Endodermal cell (in vitro differentiated cells): ENCODE measurements around the gene TBL1XR1. TPM values are rescaled to one million over a fixed set of nuclear protein-coding genes. Genes with fewer than 3 reads are reported as not detected.

ENCODE experiments used
- DNase-seq: peaks from one replicate; pipeline ENCODE4 v3.0.0-alpha.2; 2017
- H3K27ac ChIP-seq: 2 replicates; pipeline ENCODE4 v1.5.1; 2013; ENCODE audit warnings: mild to moderate bottlenecking, low read depth, low read length, moderate library complexity
- H3K27me3 ChIP-seq: 2 replicates; pipeline ENCODE4 v1.6.1; 2013; ENCODE audit warnings: mild to moderate bottlenecking, low read length, moderate library complexity; ENCODE audit not compliant: insufficient read depth, control insufficient read depth, poor library complexity, severe bottlenecking
- H3K36me3 ChIP-seq: 2 replicates; pipeline ENCODE4 v1.7.0; 2013; ENCODE audit warnings: mild to moderate bottlenecking, low read length, moderate library complexity; ENCODE audit not compliant: control insufficient read depth, insufficient read depth
- H3K4me1 ChIP-seq: one replicate; pipeline ENCODE4 v1.7.0; 2013; ENCODE audit warnings: low read length; ENCODE audit not compliant: control insufficient read depth, insufficient read depth
- H3K4me3 ChIP-seq: 2 replicates; pipeline ENCODE4 v1.5.1; 2013; ENCODE audit warnings: mild to moderate bottlenecking, low read length, moderate library complexity
- H3K9ac ChIP-seq: 2 replicates; pipeline ENCODE4 v1.6.1; 2013; ENCODE audit warnings: mild to moderate bottlenecking, low read length, moderate library complexity; ENCODE audit not compliant: poor library complexity, severe bottlenecking; ENCODE audit errors: extremely low read depth
- H3K9me3 ChIP-seq: 2 replicates; pipeline ENCODE4 v1.6.1; 2013; ENCODE audit warnings: mild to moderate bottlenecking, low read length, moderate library complexity; ENCODE audit not compliant: control insufficient read depth
- H3K27ac Mint-ChIP-seq: 2 replicates; pipeline ENCODE4 v1.8.0; 2020; ENCODE audit warnings: mixed read lengths
- H3K27me3 Mint-ChIP-seq: 2 replicates; pipeline ENCODE4 v1.8.0; 2021; ENCODE audit warnings: mild to moderate bottlenecking, mixed read lengths; ENCODE audit not compliant: insufficient read depth
- H3K36me3 Mint-ChIP-seq: 2 replicates; pipeline ENCODE4 v1.8.0; 2020; ENCODE audit warnings: low read depth, mixed read lengths
- H3K4me1 Mint-ChIP-seq: 2 replicates; pipeline ENCODE4 v1.8.0; 2020; ENCODE audit warnings: mixed read lengths
- H3K4me3 Mint-ChIP-seq: 2 replicates; pipeline ENCODE4 v1.8.0; 2020; ENCODE audit warnings: mild to moderate bottlenecking, moderate library complexity, mixed read lengths
- H3K9me3 Mint-ChIP-seq: 2 replicates; pipeline ENCODE4 v1.8.0; 2020; ENCODE audit warnings: mild to moderate bottlenecking, mixed read lengths
- CTCF ChIP-seq: fragments of 200-600 bp; sonication (generic); conservative IDR thresholded peaks from 2 replicates; pipeline ENCODE4 v1.5.0; 2021; ENCODE audit warnings: antibody characterized with exemption, mild to moderate bottlenecking
- WGBS, 2 experiments: methylation state at CpG; one replicate each; pipeline versions ENCODE4 v1.1.5 to v1.1.7; 2013; ENCODE audit warnings: missing lambda C conversion rate in 2 of 2, mixed read lengths in 1 of 2; ENCODE audit not compliant: insufficient coverage in 1 of 2, insufficient read length in 1 of 2; 5-methylcytosine and 5-hydroxymethylcytosine counted together
- total RNA-seq, 2 donors: library from RNA; stranded (reverse); fragmentation: NEBNext Ultra II Directional in 1 of 2; extraction: Animal tissue kit (Norgen Biotek cat#: 25700) in 1 of 2; gene quantifications; 2 replicates in 1 of 2; 3 replicates in 1 of 2; pipeline ENCODE4 v1.2.1, GENCODE V29; 2021

Gene TBL1XR1
- total RNA-seq, 2 donors from 2014 or later: 235 to 273 TPM

GRCh38 chr3:177089901-177090300 lies 107.4 kb downstream of the TBL1XR1 start:
- no peak overlapping the region for H3K9ac ChIP-seq
- Mint-ChIP-seq H3K27ac (peak overlapping the region; percentile 69), H3K36me3 (peaks cover 53% of the 10 kb centered on the region), H3K4me1 (peaks cover 43% of the 10 kb centered on the region), H3K9me3 (peaks cover 23% of the 10 kb centered on the region), H3K27me3 (no peaks in the 10 kb centered on the region), H3K4me3 (no peak overlapping the region)
- DNase-seq: no peak
- no peak overlapping the region for H3K27ac ChIP-seq
- peaks cover 70% of the 10 kb centered on the region for H3K36me3 ChIP-seq
- H3K4me3 ChIP-seq: no peak overlapping the region
- no CpG with 5 or more reads among the region's 1 CpG for WGBS, 2 experiments
- H3K27me3 ChIP-seq: no peaks in the 10 kb centered on the region
- H3K4me1 ChIP-seq: peaks cover 4% of the 10 kb centered on the region
- TF ChIP-seq CTCF: no peak
- H3K9me3 ChIP-seq: peaks cover 25% of the 10 kb centered on the region

GRCh38 chr3:177089110-177089509 lies 108.2 kb downstream of the TBL1XR1 start:
- Histone ChIP-seq H3K27me3 (no peaks in the 10 kb centered on the region), H3K27ac (no peak overlapping the region), H3K9ac (no peak overlapping the region), H3K4me3 (no peak overlapping the region), H3K36me3 (peaks cover 70% of the 10 kb centered on the region), H3K9me3 (peaks cover 17% of the 10 kb centered on the region), H3K4me1 (peaks cover 4% of the 10 kb centered on the region)
- Mint-ChIP-seq H3K27me3 (no peaks in the 10 kb centered on the region), H3K9me3 (peaks cover 15% of the 10 kb centered on the region), H3K4me1 (peaks cover 40% of the 10 kb centered on the region), H3K27ac (peak overlapping the region; percentile 69), H3K4me3 (no peak overlapping the region), H3K36me3 (peaks cover 53% of the 10 kb centered on the region)
- no peak for TF ChIP-seq CTCF
- WGBS, 2 experiments: 68 to 87% methylated on average over 2 to 3 of the region's 3 CpGs
- DNase-seq: peak; percentile 61

- Histone ChIP-seq H3K9ac (no peak overlapping the region), H3K36me3 (peaks cover 59% of the 10 kb centered on the region), H3K4me1 (peaks cover 4% of the 10 kb centered on the region), H3K4me3 (no peak overlapping the region), H3K9me3 (no peaks in the 10 kb centered on the region), H3K27me3 (no peaks in the 10 kb centered on the region), H3K27ac (no peak overlapping the region)
- H3K36me3 Mint-ChIP-seq: peaks cover 36% of the 10 kb centered on the region
- no peak for TF ChIP-seq CTCF
- no peaks in the 10 kb centered on the region for H3K9me3 Mint-ChIP-seq
- no peaks in the 10 kb centered on the region for H3K27me3 Mint-ChIP-seq
- no peak overlapping the region for H3K27ac Mint-ChIP-seq
- no peak for DNase-seq
- H3K4me1 Mint-ChIP-seq: peaks cover 31% of the 10 kb centered on the region
- no peak overlapping the region for H3K4me3 Mint-ChIP-seq
- 66% methylated on average over 2 of the region's 2 CpGs; no CpG with 5 or more reads in 1 of the 2 experiments for WGBS, 2 experiments
These were observed 111.5 kb downstream of the TBL1XR1 start for GRCh38 chr3:177085794-177086193.
